Testis (tissue), 3 donors: ENCODE measurements around the gene KLLN. TPM values are rescaled to one million over a fixed set of nuclear protein-coding genes. Genes with fewer than 3 reads are reported as not detected.
A peak's percentile ranks its signal among the peaks of the same experiment; 100 is the strongest.
"Not testable (repeated sequence)": the region's sequence is repeated elsewhere in the genome, so short reads cannot be mapped to it uniquely, and the experiment has no call there.

Experiments used
- DNase-seq: peaks from one replicate; pipeline ENCODE4 v3.0.0-alpha.2; 2019
- H3K27ac ChIP-seq, 2 donors: fragments of 200-600 bp; sonication (generic); one replicate each; pipeline ENCODE4 v1.5.1; 2019
- H3K27me3 ChIP-seq: fragments of 200-600 bp; sonication (generic); one replicate; pipeline ENCODE4 v1.5.1; 2019
- H3K36me3 ChIP-seq: fragments of 200-600 bp; sonication (generic); one replicate; pipeline ENCODE4 v1.5.1; 2017; ENCODE audit warnings: low read depth; ENCODE audit errors: missing control alignments
- H3K4me1 ChIP-seq: fragments of 200-600 bp; sonication (generic); one replicate; pipeline ENCODE4 v1.5.1; 2019
- H3K4me3 ChIP-seq, 2 donors: fragments of 200-600 bp; sonication (generic); one replicate each; pipeline ENCODE4 v1.5.1; 2017 to 2019
- H3K9me3 ChIP-seq: fragments of 200-600 bp; sonication (generic); one replicate; pipeline ENCODE4 v1.5.1; 2017
- CTCF ChIP-seq, 3 experiments: fragments of 450-650 bp in 2 of 3; fragments of 200-600 bp in 1 of 3; sonication (generic) in 1 of 3; IDR thresholded peaks; one replicate each; pipeline ENCODE4 v1.5.1; 2016 to 2019; ENCODE audit warnings: antibody characterized with exemption in 3 of 3, mild to moderate bottlenecking in 2 of 3, moderate library complexity in 1 of 3
- POLR2A ChIP-seq: fragments of 450-650 bp; IDR thresholded peaks from one replicate; pipeline ENCODE4 v1.6.1; 2017; ENCODE audit warnings: antibody characterized with exemption, mild to moderate bottlenecking, moderate library complexity
- WGBS, 2 donors: methylation state at CpG; one replicate each; pipeline ENCODE4 v1.1.5; 2018; 5-methylcytosine and 5-hydroxymethylcytosine counted together
- intact Hi-C: fragments of 100-400 bp; cut with DNase I; formaldehyde crosslinking; loops from one replicate; pipeline ENCODE4 v1.15.1; 2023; ENCODE audit warnings: low total_unique reads
- polyA plus RNA-seq: library from polyadenylated mRNA; stranded (reverse); fragments of 350-450 nt; fragmentation: Illumina TruSeq; extraction: RNeasy Lipid Tissue Mini Kit (QIAGEN cat#74804); gene quantifications from one replicate; pipeline ENCODE4 v1.2.3, GENCODE V29; 2014; ENCODE audit warnings: low read depth, low replicate concordance; ENCODE audit not compliant: insufficient read depth
- total RNA-seq, 2 donors: library from RNA; depleted of rRNA; stranded (reverse); fragments of >200 nt; gene quantifications; one replicate each; pipeline ENCODE4 v1.2.3, GENCODE V29; 2016

The KLLN gene
- total and polyA plus RNA-seq, 3 donors from 2014 or later = 2.0 to 3.9 (median 2.0) TPM

GRCh38 chr10:87861953-87862678 is 1.2 kb downstream of the KLLN start:
- Histone ChIP-seq H3K4me1 (peaks cover 11% of the 10 kb centered on the region), H3K4me3 (peak overlapping the region; percentile 93 to 96), H3K27ac (peak overlapping the region; percentile 87 to 99), H3K9me3 (no peaks in the 10 kb centered on the region), H3K36me3 (no peaks in the 10 kb centered on the region), H3K27me3 (no peaks in the 10 kb centered on the region)
- 0 to 1% methylated on average over 27 to 57 of the region's 57 CpGs for WGBS, 2 donors
- intact Hi-C loops = loop anchor here (10.0 kb wide), 2 partner anchors 183 to 523 kb away; no protein-coding TSS in a partner anchor
- DNase-seq = peak; percentile 97
- TF ChIP-seq CTCF (IDR thresholded peaks at IDR 0.05) (peak in 1 of 3 experiments; percentile 1), POLR2A (no peak)

- Histone ChIP-seq H3K9me3 (no peaks in the 10 kb centered on the region), H3K36me3 (no peaks in the 10 kb centered on the region), H3K27ac (peak overlapping the region; percentile 87 to 99), H3K4me3 (peak overlapping the region; percentile 93 to 96), H3K27me3 (no peaks in the 10 kb centered on the region), H3K4me1 (peaks cover 11% of the 10 kb centered on the region)
- intact Hi-C loops = loop anchor here (10.0 kb wide), 2 partner anchors 183 to 523 kb away; no protein-coding TSS in a partner anchor
- DNase-seq = peak; percentile 86
- whole genome bisulfite sequencing, 2 donors = 5 to 18% methylated on average over 8 to 16 of the region's 16 CpGs
- no peak for TF ChIP-seq CTCF (IDR thresholded peaks at IDR 0.05)
- TF ChIP-seq POLR2A = no peak
Measured at GRCh38 chr10:87861566-87861952, 1.8 kb downstream of the KLLN start.

- H3K9me3 ChIP-seq = no peaks in the 10 kb centered on the region
- WGBS, 2 donors = 54 to 64% methylated on average over 4 of the region's 4 CpGs
- no peak for DNase-seq
- H3K27ac ChIP-seq = peak overlapping the region; percentile 87 to 99
- H3K4me3 ChIP-seq = no peak overlapping the region
- TF ChIP-seq POLR2A = no peak
- no peak for TF ChIP-seq CTCF (IDR thresholded peaks at IDR 0.05)
- intact Hi-C loops = loop anchor here (10.0 kb wide), 2 partner anchors 184 to 524 kb away; no protein-coding TSS in a partner anchor
- H3K27me3 ChIP-seq = no peaks in the 10 kb centered on the region
- H3K4me1 ChIP-seq = peaks cover 11% of the 10 kb centered on the region
- H3K36me3 ChIP-seq = no peaks in the 10 kb centered on the region
Measured at GRCh38 chr10:87860816-87861403, 2.4 kb downstream of the KLLN start.

GRCh38 chr10:87860156-87860795 is 3.1 kb downstream of the KLLN start:
- no peak for TF ChIP-seq POLR2A
- TF ChIP-seq CTCF (IDR thresholded peaks at IDR 0.05) = peak; percentile 41 to 58 (median 45)
- H3K36me3 ChIP-seq = no peaks in the 10 kb centered on the region
- peaks cover 11% of the 10 kb centered on the region for H3K4me1 ChIP-seq
- H3K4me3 ChIP-seq = no peak overlapping the region
- 39 to 51% methylated on average over 3 of the region's 3 CpGs for WGBS, 2 donors
- DNase-seq = peak; percentile 57
- H3K27me3 ChIP-seq = no peaks in the 10 kb centered on the region
- no peak overlapping the region for H3K27ac ChIP-seq
- no peaks in the 10 kb centered on the region for H3K9me3 ChIP-seq
- intact Hi-C loops = loop anchor here (10.0 kb wide), 2 partner anchors 185 to 525 kb away; no protein-coding TSS in a partner anchor

GRCh38 chr10:87855665-87856064 is 7.7 kb downstream of the KLLN start:
- H3K4me1 ChIP-seq, DNase-seq, H3K27me3 ChIP-seq, H3K9me3 ChIP-seq, H3K4me3 ChIP-seq, H3K27ac ChIP-seq, H3K36me3 ChIP-seq: not testable (repeated sequence)
- 90 to 96% methylated on average over 4 of the region's 4 CpGs for WGBS, 2 donors
- intact Hi-C loops = loop anchor here (10.0 kb wide), 1 partner anchor 699 kb away; no protein-coding TSS in a partner anchor

- not testable (repeated sequence) for H3K4me1 ChIP-seq, H3K9me3 ChIP-seq, H3K36me3 ChIP-seq, DNase-seq, H3K4me3 ChIP-seq, H3K27me3 ChIP-seq, H3K27ac ChIP-seq
- WGBS, 2 donors = 89 to 91% methylated on average over 5 of the region's 5 CpGs
- intact Hi-C loops = loop anchor here (10.0 kb wide), 1 partner anchor 700 kb away; no protein-coding TSS in a partner anchor
Measured at GRCh38 chr10:87855247-87855646, 8.1 kb downstream of the KLLN start.
